ENCODE data around the gene ATF7IP2.
"Not testable (repeated sequence)": the region's sequence is repeated elsewhere in the genome, so short reads cannot be mapped to it uniquely, and the experiment has no call there.

Gene ATF7IP2

GRCh38 chr16:10453159-10453510 lies 67.3 kb downstream of the ATF7IP2 start:
- DNase-seq, result no peak

GRCh38 chr16:10465821-10466220 lies 80.0 kb downstream of the ATF7IP2 start:
- DNase-seq, result no peak

- no peak for DNase-seq
Observed at GRCh38 chr16:10466313-10466712, 80.5 kb downstream of the ATF7IP2 start.

- DNase-seq, result no peak
Observed at GRCh38 chr16:10466861-10467260, 81.0 kb downstream of the ATF7IP2 start.

GRCh38 chr16:10476636-10477035 lies 90.8 kb downstream of the ATF7IP2 start:
- not testable (repeated sequence) for DNase-seq

- DNase-seq, result no peak
Observed at GRCh38 chr16:10480151-10480550, 94.3 kb downstream of the ATF7IP2 start.

GRCh38 chr16:10485159-10485558 lies 99.3 kb downstream of the ATF7IP2 start:
- DNase-seq, result no peak

- no peak for DNase-seq
Observed at GRCh38 chr16:10485698-10486382, 100.0 kb downstream of the ATF7IP2 start.

GRCh38 chr16:10490141-10490540 lies 104.3 kb downstream of the ATF7IP2 start:
- no peak for DNase-seq

- DNase-seq, result no peak
Observed at GRCh38 chr16:10493276-10493675, 107.4 kb downstream of the ATF7IP2 start.

GRCh38 chr16:10494343-10495030 lies 108.6 kb downstream of the ATF7IP2 start:
- no peak for DNase-seq

GRCh38 chr16:10495031-10495345 lies 109.1 kb downstream of the ATF7IP2 start:
- DNase-seq, result no peak

- no peak for DNase-seq
Observed at GRCh38 chr16:10497132-10498101, 111.6 kb downstream of the ATF7IP2 start.

GRCh38 chr16:10500582-10500981 lies 114.7 kb downstream of the ATF7IP2 start:
- DNase-seq, result no peak

- DNase-seq, result no peak
Observed at GRCh38 chr16:10501016-10501607, 115.3 kb downstream of the ATF7IP2 start.

- no peak for DNase-seq
Observed at GRCh38 chr16:10502776-10503175, 116.9 kb downstream of the ATF7IP2 start.

- DNase-seq, result no peak
Observed at GRCh38 chr16:10504404-10504885, 118.6 kb downstream of the ATF7IP2 start.

- DNase-seq, result not testable (repeated sequence)
Observed at GRCh38 chr16:10505286-10505685, 119.4 kb downstream of the ATF7IP2 start.

GRCh38 chr16:10509534-10510025 lies 123.7 kb downstream of the ATF7IP2 start:
- peak; percentile 28 for DNase-seq

GRCh38 chr16:10510279-10510678 lies 124.4 kb downstream of the ATF7IP2 start:
- DNase-seq, result no peak

- DNase-seq, result no peak
Observed at GRCh38 chr16:10511829-10512228, 126.0 kb downstream of the ATF7IP2 start.

- peak; percentile 22 for DNase-seq
Observed at GRCh38 chr16:10514369-10515055, 128.7 kb downstream of the ATF7IP2 start.
